ENCODE results near the gene MEF2D.

The MEF2D gene

GRCh38 chr1:156508955-156509234, 8.3 kb upstream of the MEF2D start:
- H3K79me2 ChIP-seq (ENCODE audit: low read length): no peaks in the 10 kb centered on the region
- no peak overlapping the region for H3K4me3 ChIP-seq (ENCODE audit: low read length)
- H3K27me3 ChIP-seq (ENCODE audit: low read depth, low read length): no peaks in the 10 kb centered on the region
- no peaks in the 10 kb centered on the region for H3K36me3 ChIP-seq (replicated peaks; ENCODE audit: low read depth, low read length)
- no peak overlapping the region for H3K27ac ChIP-seq (ENCODE audit: low read length)
- no peak overlapping the region for H3K9ac ChIP-seq (ENCODE audit: low read length)
- no peaks in the 10 kb centered on the region for H3K9me3 ChIP-seq (ENCODE audit: insufficient read depth, low read length)
- H2AFZ ChIP-seq (ENCODE audit: low read depth, low read length): 0 out of 2 replicates have a peak overlapping the region, but pooled peaks have one; percentile 17
- H4K20me1 ChIP-seq (ENCODE audit: insufficient read depth, low read length): no peaks in the 10 kb centered on the region
- TF ChIP-seq EZH2phosphoT487 (IDR thresholded peaks at IDR 0.05; ENCODE audit: low read depth) (no peak), CTCF (IDR thresholded peaks at IDR 0.05; ENCODE audit: low read depth, low read length) (no peak)
- H3K4me2 ChIP-seq (ENCODE audit: low read length): no peak overlapping the region
- H3K4me1 ChIP-seq (ENCODE audit: low read length): peaks cover 37% of the 10 kb centered on the region

- Histone ChIP-seq H3K4me1 (ENCODE audit: low read length) (peaks cover 43% of the 10 kb centered on the region), H3K36me3 (replicated peaks; ENCODE audit: low read depth, low read length) (no peaks in the 10 kb centered on the region), H3K9ac (ENCODE audit: low read length) (peak overlapping the region; percentile 52), H4K20me1 (ENCODE audit: insufficient read depth, low read length) (no peaks in the 10 kb centered on the region), H3K4me2 (ENCODE audit: low read length) (peak overlapping the region; percentile 85), H3K9me3 (ENCODE audit: insufficient read depth, low read length) (no peaks in the 10 kb centered on the region), H3K27me3 (ENCODE audit: low read depth, low read length) (no peaks in the 10 kb centered on the region), H2AFZ (ENCODE audit: low read depth, low read length) (0 out of 2 replicates have a peak overlapping the region, but pooled peaks have one; percentile 17), H3K4me3 (ENCODE audit: low read length) (peak overlapping the region; percentile 69), H3K27ac (ENCODE audit: low read length) (no peak overlapping the region), H3K79me2 (ENCODE audit: low read length) (no peaks in the 10 kb centered on the region)
- TF ChIP-seq EZH2phosphoT487 (IDR thresholded peaks at IDR 0.05; ENCODE audit: low read depth): no peak
- no peak for TF ChIP-seq CTCF (IDR thresholded peaks at IDR 0.05; ENCODE audit: low read depth, low read length)
Observed at GRCh38 chr1:156508205-156508954, 7.8 kb upstream of the MEF2D start.

GRCh38 chr1:156506450-156506849, 5.9 kb upstream of the MEF2D start:
- Histone ChIP-seq H3K27me3 (ENCODE audit: low read depth, low read length) (no peaks in the 10 kb centered on the region), H3K4me1 (ENCODE audit: low read length) (peaks cover 55% of the 10 kb centered on the region), H3K27ac (ENCODE audit: low read length) (no peak overlapping the region), H3K36me3 (replicated peaks; ENCODE audit: low read depth, low read length) (no peaks in the 10 kb centered on the region), H2AFZ (ENCODE audit: low read depth, low read length) (no peak overlapping the region), H3K79me2 (ENCODE audit: low read length) (no peaks in the 10 kb centered on the region), H4K20me1 (ENCODE audit: insufficient read depth, low read length) (no peaks in the 10 kb centered on the region), H3K4me3 (ENCODE audit: low read length) (no peak overlapping the region), H3K9me3 (ENCODE audit: insufficient read depth, low read length) (no peaks in the 10 kb centered on the region), H3K4me2 (ENCODE audit: low read length) (no peak overlapping the region), H3K9ac (ENCODE audit: low read length) (no peak overlapping the region)
- TF ChIP-seq EZH2phosphoT487 (IDR thresholded peaks at IDR 0.05; ENCODE audit: low read depth): no peak
- no peak for TF ChIP-seq CTCF (IDR thresholded peaks at IDR 0.05; ENCODE audit: low read depth, low read length)

GRCh38 chr1:156505679-156506298, 5.2 kb upstream of the MEF2D start:
- Histone ChIP-seq H4K20me1 (ENCODE audit: insufficient read depth, low read length) (no peaks in the 10 kb centered on the region), H3K4me3 (ENCODE audit: low read length) (peak overlapping the region; percentile 75), H3K27ac (ENCODE audit: low read length) (peak overlapping the region; percentile 91), H3K4me2 (ENCODE audit: low read length) (peak overlapping the region; percentile 95), H3K9me3 (ENCODE audit: insufficient read depth, low read length) (no peaks in the 10 kb centered on the region), H3K36me3 (replicated peaks; ENCODE audit: low read depth, low read length) (no peaks in the 10 kb centered on the region), H3K27me3 (ENCODE audit: low read depth, low read length) (no peaks in the 10 kb centered on the region), H3K79me2 (ENCODE audit: low read length) (no peaks in the 10 kb centered on the region), H3K9ac (ENCODE audit: low read length) (peak overlapping the region; percentile 82), H2AFZ (ENCODE audit: low read depth, low read length) (no peak overlapping the region), H3K4me1 (ENCODE audit: low read length) (peaks cover 55% of the 10 kb centered on the region)
- TF ChIP-seq CTCF (IDR thresholded peaks at IDR 0.05; ENCODE audit: low read depth, low read length): no peak
- TF ChIP-seq EZH2phosphoT487 (IDR thresholded peaks at IDR 0.05; ENCODE audit: low read depth): no peak

Measured in OCI-LY3 (cell line).